Activated naive CD4-positive, alpha-beta T cell treated with anti-CD3 and anti-CD28 coated beads, Interleukin-2, amount 10 ng/mL, durations not matched to agents 7 days and 5 days (primary cell): Measurements from ENCODE around the gene ZNF222.

Experiments used
- CTCF ChIA-PET: fragments of 350-600 bp; sonication (Branson Sonifier 250); formaldehyde crosslinking; loops from one replicate; lab custom pipeline; 2021; ENCODE audit warnings: antibody characterized with exemption; lab: Charles Lee
- DNase-seq: peaks from one replicate; pipeline ENCODE4 v3.0.0-alpha.2; 2020
- H3K27ac Mint-ChIP-seq: one replicate; pipeline ENCODE4 v1.8.0; 2021; ENCODE audit warnings: mild to moderate bottlenecking, moderate library complexity, mixed read lengths
- H3K27me3 Mint-ChIP-seq: one replicate; pipeline ENCODE4 v1.8.0; 2021; ENCODE audit warnings: mild to moderate bottlenecking, mixed read lengths
- H3K36me3 Mint-ChIP-seq: one replicate; pipeline ENCODE4 v1.8.0; 2021; ENCODE audit warnings: mixed read lengths
- H3K4me1 Mint-ChIP-seq: one replicate; pipeline ENCODE4 v1.8.0; 2021; ENCODE audit warnings: mixed read lengths
- H3K4me3 Mint-ChIP-seq: one replicate; pipeline ENCODE4 v1.8.0; 2021; ENCODE audit warnings: mild to moderate bottlenecking, moderate library complexity, mixed read lengths
- H3K9me3 Mint-ChIP-seq: one replicate; pipeline ENCODE4 v1.8.0; 2021; ENCODE audit warnings: mixed read lengths

ZNF222 gene

GRCh38 chr19:44072543-44073401 is 47.6 kb downstream of the ZNF222 start:
- no peak overlapping the region for H3K27ac Mint-ChIP-seq
- CTCF ChIA-PET: interaction anchor here (0.6 to 1.7 kb wide), 2 partner anchors 22 to 49 kb away, joined by 3 to 7 read pairs; no protein-coding TSS in a partner anchor
- peak overlapping the region; percentile 87 for H3K4me3 Mint-ChIP-seq
- peaks cover 35% of the 10 kb centered on the region for H3K9me3 Mint-ChIP-seq
- peaks cover 26% of the 10 kb centered on the region for H3K36me3 Mint-ChIP-seq
- H3K27me3 Mint-ChIP-seq: peaks cover 5% of the 10 kb centered on the region
- no peak for DNase-seq
- H3K4me1 Mint-ChIP-seq: peaks cover 24% of the 10 kb centered on the region

GRCh38 chr19:44076325-44076724 is 51.1 kb downstream of the ZNF222 start:
- Mint-ChIP-seq H3K27ac (no peak overlapping the region), H3K4me1 (peaks cover 19% of the 10 kb centered on the region), H3K9me3 (peaks cover 12% of the 10 kb centered on the region), H3K36me3 (peaks cover 31% of the 10 kb centered on the region), H3K27me3 (peaks cover 5% of the 10 kb centered on the region), H3K4me3 (no peak overlapping the region)
- CTCF ChIA-PET: no interaction called here
- DNase-seq: no peak
